Sigmoid colon (tissue), 7 donors: Measurements from ENCODE around the gene CPEB3. TPM values are rescaled to one million over a fixed set of nuclear protein-coding genes. Genes with fewer than 3 reads are reported as not detected.

Source experiments
- DNase-seq: peaks from one replicate; pipeline ENCODE4 v3.0.0-alpha.2; 2019
- H3K27ac ChIP-seq, 4 donors: fragments of 200-600 bp; sonication (generic); one replicate each; pipeline ENCODE4 v1.5.1; 2016 to 2019; ENCODE audit warnings: mild to moderate bottlenecking in 1 of 4
- H3K27me3 ChIP-seq, 3 donors: fragments of 200-600 bp; sonication (generic); one replicate each; pipeline ENCODE4 v1.5.1; 2019; ENCODE audit warnings: mild to moderate bottlenecking in 1 of 3
- H3K36me3 ChIP-seq, 4 donors: fragments of 200-600 bp; sonication (generic); one replicate each; pipeline ENCODE4 v1.5.1; 2016 to 2019
- H3K4me1 ChIP-seq, 4 donors: fragments of 200-600 bp; sonication (generic); one replicate each; pipeline ENCODE4 v1.5.1; 2017 to 2019
- H3K4me3 ChIP-seq, 4 donors: fragments of 200-600 bp; sonication (generic); one replicate each; pipeline ENCODE4 v1.5.1; 2017 to 2019; ENCODE audit warnings: mild to moderate bottlenecking in 2 of 4, moderate library complexity in 1 of 4
- H3K9me3 ChIP-seq, 4 donors: fragments of 200-600 bp in 3 of 4; sonication (generic) in 3 of 4; one replicate each; pipeline versions ENCODE4 v1.5.1 to v1.6.1; 2013 to 2019
- CTCF ChIP-seq, 4 experiments: fragments of 450-650 bp in 3 of 4; fragments of 200-600 bp in 1 of 4; IDR thresholded peaks; one replicate each; pipeline ENCODE4 v1.5.1; 2016 to 2019; ENCODE audit warnings: antibody characterized with exemption in 4 of 4, mild to moderate bottlenecking in 3 of 4, moderate library complexity in 2 of 4
- EP300 ChIP-seq, 4 donors: sonication (generic); formaldehyde crosslinking; IDR thresholded peaks; one replicate each; pipeline ENCODE4 v1.6.1; 2017; ENCODE audit warnings: antibody characterized with exemption in 4 of 4
- POLR2A ChIP-seq, 2 donors: fragments of 450-650 bp; IDR thresholded peaks; one replicate each; pipeline ENCODE4 v1.6.1; 2016; ENCODE audit warnings: antibody characterized with exemption in 2 of 2, mild to moderate bottlenecking in 2 of 2, moderate library complexity in 2 of 2
- POLR2AphosphoS5 ChIP-seq, 4 donors: sonication (generic); formaldehyde crosslinking; IDR thresholded peaks; one replicate each; pipeline ENCODE4 v1.6.1; 2017; ENCODE audit warnings: antibody characterized with exemption in 4 of 4
- WGBS, 2 donors: extraction: QIAGEN DNeasy Blood & Tissue Kit; methylation state at CpG; one replicate each; pipeline ENCODE4 v1.1.7; 2013; 5-methylcytosine and 5-hydroxymethylcytosine counted together
- intact Hi-C: fragments of 100-400 bp; cut with DNase I; formaldehyde crosslinking; loops from one replicate; pipeline ENCODE4 v1.15.1; 2023
- polyA plus RNA-seq, 3 donors: library from polyadenylated mRNA; stranded (reverse); fragments of 200-250 nt; gene quantifications; one replicate each; pipeline ENCODE4 v1.2.3, GENCODE V29; 2013
- total RNA-seq, 4 donors: library from RNA; depleted of rRNA; stranded (reverse); fragments of >200 nt; gene quantifications; one replicate each; pipeline ENCODE4 v1.1.0, GENCODE V29; 2016
- donor health status: healthy with polysubstance abuse.
- donor health status: Bipolar disorder and iron deficiency.
- donor health status: healthy.

The CPEB3 gene
- total and polyA plus RNA-seq, 7 donors: 1.6 to 7.7 (median 6.6) TPM

GRCh38 chr10:92264249-92264648, 26.6 kb downstream of the CPEB3 start:
- no peak for DNase-seq

DNA sequence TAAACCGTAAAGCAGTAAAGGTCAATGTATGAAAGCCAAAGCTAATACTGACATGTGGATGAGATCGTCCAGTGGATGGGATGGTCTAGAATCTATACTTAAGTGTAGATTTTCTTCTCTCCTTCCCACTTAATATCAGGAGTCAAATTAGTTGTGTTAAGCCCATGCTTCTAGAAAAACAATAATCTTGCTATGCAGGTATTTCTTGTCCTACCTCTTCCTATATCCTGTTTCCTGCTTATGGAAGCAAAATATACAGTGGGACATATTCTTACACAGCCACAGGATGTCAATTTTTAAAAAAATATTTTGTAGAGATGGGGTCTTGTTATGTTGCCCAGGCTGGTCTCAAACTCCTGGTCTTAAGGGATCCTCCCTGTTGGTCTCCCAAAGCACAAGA, 27.5 kb downstream of the CPEB3 start:
- TF ChIP-seq POLR2AphosphoS5 (IDR thresholded peaks at IDR 0.05) (no peak), POLR2A (IDR thresholded peaks at IDR 0.05) (no peak), EP300 (IDR thresholded peaks at IDR 0.05) (no peak), CTCF (IDR thresholded peaks at IDR 0.05) (no peak)

More at GRCh38 chr10:92264249-92264648, 26.6 kb downstream of the CPEB3 start:
- TF ChIP-seq EP300 (IDR thresholded peaks at IDR 0.05): no peak
- no peak for TF ChIP-seq POLR2A (IDR thresholded peaks at IDR 0.05)
- no peak for TF ChIP-seq CTCF (IDR thresholded peaks at IDR 0.05)
- TF ChIP-seq POLR2AphosphoS5 (IDR thresholded peaks at IDR 0.05): no peak
- Histone ChIP-seq H3K9me3 (no peaks in the 10 kb centered on the region), H3K27me3 (no peaks in the 10 kb centered on the region), H3K27ac (no peak overlapping the region), H3K4me1 (peaks cover 0 to 27% (median 23%) of the 10 kb centered on the region in 4 donors), H3K36me3 (no peaks in the 10 kb centered on the region), H3K4me3 (no peak overlapping the region)
- intact Hi-C loops: no loop called here
- WGBS, 2 donors: 94 to 97% methylated on average over 2 of the region's 2 CpGs

GRCh38 chr10:92248566-92248965, 42.3 kb downstream of the CPEB3 start:
- Histone ChIP-seq H3K27me3 (no peaks in the 10 kb centered on the region), H3K36me3 (no peaks in the 10 kb centered on the region), H3K27ac (no peak overlapping the region), H3K4me3 (no peak overlapping the region), H3K4me1 (peaks cover 0 to 5% (median 1%) of the 10 kb centered on the region in 4 donors), H3K9me3 (no peaks in the 10 kb centered on the region)
- DNase-seq: no peak
- intact Hi-C loops: no loop called here
- 36 to 76% methylated on average over 2 of the region's 2 CpGs for WGBS, 2 donors
- TF ChIP-seq POLR2A (IDR thresholded peaks at IDR 0.05) (no peak), CTCF (IDR thresholded peaks at IDR 0.05) (no peak), POLR2AphosphoS5 (IDR thresholded peaks at IDR 0.05) (no peak), EP300 (IDR thresholded peaks at IDR 0.05) (no peak)

More for the DNA sequence above, 27.5 kb downstream of the CPEB3 start:
- H3K4me1 ChIP-seq: peaks cover 0 to 27% (median 23%) of the 10 kb centered on the region in 4 donors
- no peak overlapping the region for H3K27ac ChIP-seq
- H3K36me3 ChIP-seq: no peaks in the 10 kb centered on the region
- no peaks in the 10 kb centered on the region for H3K9me3 ChIP-seq
- H3K4me3 ChIP-seq: no peak overlapping the region
- no peak for DNase-seq
- WGBS, 2 donors: 97% methylated on average over 2 of the region's 2 CpGs
- intact Hi-C loops: no loop called here
- no peaks in the 10 kb centered on the region for H3K27me3 ChIP-seq

DNA sequence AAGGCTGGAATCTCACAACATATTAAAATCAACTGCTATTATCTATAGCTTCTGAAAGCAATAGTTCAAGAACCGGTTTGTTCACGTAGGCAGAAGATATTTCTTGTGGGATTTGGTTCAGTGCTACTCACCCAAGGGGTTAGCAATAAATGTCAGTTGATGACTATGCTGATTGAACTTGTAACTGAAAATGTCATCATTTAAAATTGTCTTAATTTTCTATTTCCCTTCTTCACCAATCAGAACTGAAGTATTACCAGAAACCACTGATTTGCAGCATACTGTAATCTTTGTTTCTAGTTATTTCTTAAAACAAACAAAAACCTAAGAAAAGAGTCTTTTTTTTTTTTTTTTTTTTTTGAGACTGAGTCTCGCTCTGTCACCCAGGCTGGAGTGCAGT, 46.1 kb downstream of the CPEB3 start:
- Histone ChIP-seq H3K36me3 (no peaks in the 10 kb centered on the region), H3K27me3 (no peaks in the 10 kb centered on the region), H3K4me3 (no peak overlapping the region), H3K9me3 (no peaks in the 10 kb centered on the region), H3K4me1 (peaks cover 0 to 31% (median 18%) of the 10 kb centered on the region in 4 donors), H3K27ac (no peak overlapping the region)
- WGBS, 2 donors: 80 to 81% methylated on average over 3 of the region's 3 CpGs
- intact Hi-C loops: loop anchor here (5.0 kb wide), 1 partner anchor 157 kb away; no protein-coding TSS in a partner anchor
- DNase-seq: no peak
- TF ChIP-seq POLR2A (IDR thresholded peaks at IDR 0.05): no peak
- no peak for TF ChIP-seq POLR2AphosphoS5 (IDR thresholded peaks at IDR 0.05)
- TF ChIP-seq CTCF (IDR thresholded peaks at IDR 0.05): no peak
- no peak for TF ChIP-seq EP300 (IDR thresholded peaks at IDR 0.05)
